ENCODE measurements around the gene GRIA1.

- TF ChIP-seq TARDBP (IDR thresholded peaks at IDR 0.05), result no peak
- TF ChIP-seq SP1 (IDR thresholded peaks at IDR 0.05), result no peak
- TF ChIP-seq ZNF384 (IDR thresholded peaks at IDR 0.05), result no peak
Observed at GRCh38 chr5:153460421-153460820, 30.0 kb upstream of the GRIA1 start.

Data from HEK293T (cell line).